BE2C (cell line): Measurements from ENCODE around the gene GBP4. TPM values are rescaled to one million over a fixed set of nuclear protein-coding genes. Genes with fewer than 3 reads are reported as not detected.
"Not testable (repeated sequence)": the region's sequence is repeated elsewhere in the genome, so short reads cannot be mapped to it uniquely, and the experiment has no call there.

Experiments used
- DNase-seq: peaks from one replicate; pipeline ENCODE4 v3.0.0-alpha.2; 2020
- H3K27me3 ChIP-seq: fragments of 250-450 bp; sonication (Bioruptor Pico); 2 replicates; pipeline ENCODE4 v1.5.1; 2020; ENCODE audit warnings: mild to moderate bottlenecking
- H3K36me3 ChIP-seq: fragments of 250-450 bp; sonication (Bioruptor Pico); 2 replicates; pipeline ENCODE4 v1.5.1; 2020; ENCODE audit warnings: mild to moderate bottlenecking
- H3K4me1 ChIP-seq: fragments of 250-450 bp; sonication (Bioruptor Pico); 2 replicates; pipeline ENCODE4 v1.5.1; 2020
- H3K4me3 ChIP-seq: 2 replicates; pipeline ENCODE4 v1.5.1; 2011; ENCODE audit warnings: low read depth, low read length
- H3K9me3 ChIP-seq: fragments of 250-450 bp; sonication (Bioruptor Pico); 2 replicates; pipeline ENCODE4 v1.5.1; 2020
- polyA plus RNA-seq: library from polyadenylated mRNA; unstranded; fragments of >200 nt; gene quantifications from one replicate; pipeline ENCODE4 v1.2.1, GENCODE V29; 2012; ENCODE audit warnings: low read depth, missing spikeins; ENCODE audit not compliant: insufficient read length, insufficient read depth
- TF ChIP-seq, protein P1 (sequence below): IDR thresholded peaks from 2 replicates; pipeline ENCODE4 v1.5.1; 2012; ENCODE audit warnings: mild to moderate bottlenecking, low read depth, low read length

GBP4 gene
- polyA plus RNA-seq, result 0.66 TPM

DNA sequence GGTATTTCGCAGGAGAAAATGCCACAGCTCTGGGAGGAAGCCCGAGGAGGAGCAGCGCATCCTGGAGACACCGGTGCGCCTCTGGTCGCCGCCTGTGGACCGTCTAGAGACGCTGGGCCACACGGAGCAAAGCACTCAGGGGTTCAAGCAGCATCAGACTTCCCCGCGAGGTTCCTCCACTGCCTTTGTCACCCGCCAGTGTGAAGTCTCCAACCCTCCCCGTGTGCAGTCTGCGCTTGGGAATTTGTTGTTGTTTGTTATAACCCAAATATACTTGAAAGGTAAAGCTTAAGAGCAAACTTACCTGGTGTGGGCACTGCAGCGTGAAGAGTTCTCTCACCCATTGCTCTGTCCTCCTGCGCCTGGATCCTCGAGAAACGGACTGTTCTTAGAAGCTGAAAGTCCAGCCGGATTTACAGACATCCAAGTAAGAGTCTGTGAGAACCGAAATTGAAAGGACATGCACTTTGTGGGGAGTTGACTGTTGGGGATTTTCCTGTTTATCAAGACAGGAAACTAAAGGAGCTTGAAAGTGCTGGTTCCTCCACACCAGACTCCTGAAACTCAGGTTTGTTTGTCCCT is at the start of gene GBP4:
Gene GBP4, minus strand, starts transcription at position 452 of the 582 bp plus-strand sequence. Its CDS starts 108 bp downstream, at position 344.
- H3K4me1 ChIP-seq, result no peaks in the 10 kb centered on the region
- H3K27me3 ChIP-seq, result no peaks in the 10 kb centered on the region
- no peak within 1 kb of the TSS for H3K4me3 ChIP-seq
- H3K36me3 ChIP-seq, result no peaks in the 10 kb centered on the region
- DNase-seq, result no peak
- TF ChIP-seq, protein P1, sequence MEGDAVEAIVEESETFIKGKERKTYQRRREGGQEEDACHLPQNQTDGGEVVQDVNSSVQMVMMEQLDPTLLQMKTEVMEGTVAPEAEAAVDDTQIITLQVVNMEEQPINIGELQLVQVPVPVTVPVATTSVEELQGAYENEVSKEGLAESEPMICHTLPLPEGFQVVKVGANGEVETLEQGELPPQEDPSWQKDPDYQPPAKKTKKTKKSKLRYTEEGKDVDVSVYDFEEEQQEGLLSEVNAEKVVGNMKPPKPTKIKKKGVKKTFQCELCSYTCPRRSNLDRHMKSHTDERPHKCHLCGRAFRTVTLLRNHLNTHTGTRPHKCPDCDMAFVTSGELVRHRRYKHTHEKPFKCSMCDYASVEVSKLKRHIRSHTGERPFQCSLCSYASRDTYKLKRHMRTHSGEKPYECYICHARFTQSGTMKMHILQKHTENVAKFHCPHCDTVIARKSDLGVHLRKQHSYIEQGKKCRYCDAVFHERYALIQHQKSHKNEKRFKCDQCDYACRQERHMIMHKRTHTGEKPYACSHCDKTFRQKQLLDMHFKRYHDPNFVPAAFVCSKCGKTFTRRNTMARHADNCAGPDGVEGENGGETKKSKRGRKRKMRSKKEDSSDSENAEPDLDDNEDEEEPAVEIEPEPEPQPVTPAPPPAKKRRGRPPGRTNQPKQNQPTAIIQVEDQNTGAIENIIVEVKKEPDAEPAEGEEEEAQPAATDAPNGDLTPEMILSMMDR, result no peak
- H3K9me3 ChIP-seq, result no peaks in the 10 kb centered on the region

GRCh38 chr1:89243046-89243445 is 44.3 kb upstream of the GBP4 start:
- H3K4me1 ChIP-seq, result no peaks in the 10 kb centered on the region
- H3K4me3 ChIP-seq, result no peak overlapping the region
- no peaks in the 10 kb centered on the region for H3K36me3 ChIP-seq
- H3K9me3 ChIP-seq, result no peaks in the 10 kb centered on the region
- no peak for DNase-seq
- no peaks in the 10 kb centered on the region for H3K27me3 ChIP-seq
- TF ChIP-seq, protein P1, result no peak

DNA sequence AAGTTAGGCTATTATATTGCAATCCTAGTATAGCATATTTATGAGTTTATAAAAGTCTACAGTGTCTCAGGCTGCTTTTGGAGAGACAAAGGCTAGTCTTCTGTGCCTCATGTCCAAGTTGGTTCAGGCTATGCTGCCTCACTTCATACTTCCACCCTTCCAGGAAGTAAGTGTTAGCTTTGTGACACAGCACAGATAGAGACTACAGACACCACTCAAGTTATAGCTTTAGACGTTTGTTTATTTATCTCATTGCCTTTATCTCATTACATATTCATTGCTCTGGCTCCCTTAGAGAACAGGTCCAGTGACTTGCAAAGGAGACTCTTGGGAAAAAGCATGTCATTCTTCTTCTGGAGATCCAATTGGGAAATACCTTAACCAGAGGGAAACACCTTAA is 22.6 kb upstream of the GBP4 start:
- Histone ChIP-seq H3K9me3 (no peaks in the 10 kb centered on the region), H3K4me3 (no peak overlapping the region), H3K4me1 (no peaks in the 10 kb centered on the region), H3K36me3 (no peaks in the 10 kb centered on the region), H3K27me3 (no peaks in the 10 kb centered on the region)
- TF ChIP-seq, protein P1, result no peak
- DNase-seq, result no peak

- H3K4me1 ChIP-seq, H3K9me3 ChIP-seq, H3K36me3 ChIP-seq, DNase-seq, H3K4me3 ChIP-seq, H3K27me3 ChIP-seq: not testable (repeated sequence)
Observed at GRCh38 chr1:89219851-89220250, 21.1 kb upstream of the GBP4 start.

- not testable (repeated sequence) for DNase-seq, H3K27me3 ChIP-seq, H3K36me3 ChIP-seq, H3K4me1 ChIP-seq, H3K9me3 ChIP-seq, H3K4me3 ChIP-seq
Observed at GRCh38 chr1:89218941-89219340, 20.2 kb upstream of the GBP4 start.

- Histone ChIP-seq H3K4me3 (no peak overlapping the region), H3K9me3 (no peaks in the 10 kb centered on the region), H3K36me3 (no peaks in the 10 kb centered on the region), H3K4me1 (no peaks in the 10 kb centered on the region), H3K27me3 (no peaks in the 10 kb centered on the region)
- TF ChIP-seq, protein P1, result no peak
- no peak for DNase-seq
Observed at GRCh38 chr1:89213347-89213746, 14.6 kb upstream of the GBP4 start.

GRCh38 chr1:89211035-89211634 is 12.4 kb upstream of the GBP4 start:
- H3K9me3 ChIP-seq, result no peaks in the 10 kb centered on the region

More at GRCh38 chr1:89211035-89211634, 12.4 kb upstream of the GBP4 start:
- H3K36me3 ChIP-seq, result no peaks in the 10 kb centered on the region
- H3K4me3 ChIP-seq, result no peak overlapping the region
- DNase-seq, result no peak
- TF ChIP-seq, protein P1, result no peak
- no peaks in the 10 kb centered on the region for H3K4me1 ChIP-seq
- no peaks in the 10 kb centered on the region for H3K27me3 ChIP-seq
